BJ (cell line): ENCODE results near the gene TAF1A. TPM values are rescaled to one million over a fixed set of nuclear protein-coding genes. Genes with fewer than 3 reads are reported as not detected.

ENCODE experiments used
- CTCF ChIA-PET: fragments of 350-600 bp; formaldehyde crosslinking; extraction: SDS; loops from one replicate; lab custom pipeline; 2021; ENCODE audit warnings: antibody characterized with exemption, inconsistent platforms; lab: Yijun Ruan, JAX
- POLR2A ChIA-PET: fragments of 300-600 bp; sonication (Branson Sonifier 250); formaldehyde crosslinking; extraction: SDS; loops from one replicate; lab custom pipeline; 2021; ENCODE audit warnings: antibody characterized with exemption; lab: Charles Lee
- DNase-seq: peaks from one replicate; pipeline ENCODE4 v3.0.0-alpha.2; 2011; ENCODE audit warnings: low read depth
- H3K27me3 ChIP-seq: 2 replicates; pipeline ENCODE4 v1.6.0; 2011; ENCODE audit warnings: low read length; ENCODE audit not compliant: control insufficient read depth, insufficient read depth
- H3K36me3 ChIP-seq: 2 replicates; pipeline ENCODE4 v1.5.1; 2011; ENCODE audit warnings: low read length; ENCODE audit not compliant: control insufficient read depth, insufficient read depth
- H3K4me3 ChIP-seq: 2 replicates; pipeline ENCODE4 v1.5.1; 2011; ENCODE audit warnings: low read depth, mild to moderate bottlenecking, control low read depth, low read length
- CTCF ChIP-seq: IDR thresholded peaks from 2 replicates; pipeline ENCODE4 v1.5.1; 2011; ENCODE audit warnings: low read depth, mild to moderate bottlenecking, control low read depth, inconsistent platforms, low read length, moderate library complexity; ENCODE audit not compliant: insufficient read depth
- polyA minus RNA-seq: library from RNA; depleted of rRNA, polyadenylated mRNA; stranded (reverse); fragments of >200 nt; gene quantifications from 2 replicates; pipeline ENCODE4 v1.2.3, GENCODE V29; 2011; rRNA and poly(A)+ RNA removed
- polyA plus RNA-seq: library from polyadenylated mRNA; depleted of rRNA; stranded (reverse); fragments of >200 nt; gene quantifications from 2 replicates; pipeline ENCODE4 v1.2.3, GENCODE V29; 2011; rRNA removed

Gene TAF1A
- 2.2 and 4.2 TPM in 2 replicates for polyA plus RNA-seq
- 1.4 TPM in 2 replicates for polyA minus RNA-seq

GRCh38 chr1:222589462-222590302, at the start of gene TAF1A:
Gene TAF1A, minus strand, starts transcription at chr1:222589933.
- ChIA-PET CTCF (interaction anchor here (1.0 to 1.9 kb wide), 3 partner anchors 43 to 125 kb away, joined by 3 to 4 read pairs (median 4); no protein-coding TSS in a partner anchor), POLR2A (interaction anchor here (0.8 kb wide), 1 partner anchor 124 kb away, joined by 3 read pairs; no protein-coding TSS in a partner anchor)
- H3K36me3 ChIP-seq, result no peaks in the 10 kb centered on the region
- peak within 1 kb of the TSS; percentile 59 for H3K4me3 ChIP-seq
- H3K27me3 ChIP-seq, result no peaks in the 10 kb centered on the region
- peak; percentile 25 for DNase-seq
- no peak for TF ChIP-seq CTCF

GRCh38 chr1:222634180-222635013, 44.7 kb upstream of the TAF1A start:
- Histone ChIP-seq H3K4me3 (no peak overlapping the region), H3K36me3 (peaks cover 5% of the 10 kb centered on the region), H3K27me3 (no peaks in the 10 kb centered on the region)
- ChIA-PET POLR2A (interaction anchor here (0.9 kb wide), 2 partner anchors 10 to 169 kb away, joined by 3 read pairs; no protein-coding TSS in a partner anchor), CTCF (interaction anchor here (0.6 to 8.0 kb wide), 14 partner anchors 10 to 180 kb away, joined by 3 to 105 read pairs (median 4); partner anchors contain the start of gene TAF1A)
- DNase-seq, result peak; percentile 69
- peak; percentile 82 for TF ChIP-seq CTCF

- Histone ChIP-seq H3K4me3 (no peak overlapping the region), H3K36me3 (peaks cover 8% of the 10 kb centered on the region), H3K27me3 (no peaks in the 10 kb centered on the region)
- ChIA-PET CTCF (interaction anchor here (1.0 to 8.0 kb wide), 2 partner anchors 43 to 168 kb away, joined by 3 to 105 read pairs; partner anchors contain the start of gene TAF1A), POLR2A (no interaction called here)
- no peak for TF ChIP-seq CTCF
- no peak for DNase-seq
These were observed 43.0 kb upstream of the TAF1A start for GRCh38 chr1:222632749-222633148.

GRCh38 chr1:222631611-222632208, 42.0 kb upstream of the TAF1A start:
- no peak for DNase-seq
- peaks cover 11% of the 10 kb centered on the region for H3K36me3 ChIP-seq
- ChIA-PET POLR2A (no interaction called here), CTCF (interaction anchor here (0.5 to 8.0 kb wide), 2 partner anchors 69 to 167 kb away, joined by 3 to 105 read pairs; no protein-coding TSS in a partner anchor)
- no peaks in the 10 kb centered on the region for H3K27me3 ChIP-seq
- no peak overlapping the region for H3K4me3 ChIP-seq
- TF ChIP-seq CTCF, result no peak
